Caco-2 (cell line): Measurements from ENCODE around the gene PDLIM1. TPM values are rescaled to one million over a fixed set of nuclear protein-coding genes. Genes with fewer than 3 reads are reported as not detected.

Source experiments
- BruUV-seq: library from RNA; stranded (reverse); fragments of 400-500 nt; replicated peaks from 2 replicates; lab custom pipeline; 2021; lab: Mats Ljungman, UMichigan
- CTCF ChIA-PET: fragments of 300-600 bp; sonication (Branson Sonifier 250); formaldehyde crosslinking; loops from one replicate; lab custom pipeline; 2022; ENCODE audit warnings: antibody characterized with exemption; lab: Charles Lee
- POLR2A ChIA-PET: fragments of 300-600 bp; sonication (Branson Sonifier 250); formaldehyde crosslinking; loops from one replicate; lab custom pipeline; 2022; ENCODE audit warnings: antibody characterized with exemption; lab: Charles Lee
- DNase-seq, 2 experiments: peaks; one replicate each; pipeline versions ENCODE4 v3.0.0 to v3.0.0-alpha.2; 2020 to 2022
- H3K27me3 ChIP-seq: replicated peaks from 2 replicates; pipeline ENCODE4 v1.6.0; 2011; ENCODE audit warnings: low read length; ENCODE audit not compliant: control insufficient read depth, insufficient read depth
- H3K36me3 ChIP-seq: 2 replicates; pipeline ENCODE4 v1.5.1; 2011; ENCODE audit warnings: low read length; ENCODE audit not compliant: control insufficient read depth, insufficient read depth
- H3K4me1 ChIP-seq: fragments of 250-450 bp; sonication (Bioruptor Pico); 2 replicates; pipeline ENCODE4 v1.5.1; 2020; ENCODE audit warnings: mild to moderate bottlenecking
- H3K4me3 ChIP-seq: 2 replicates; pipeline ENCODE4 v1.5.1; 2011; ENCODE audit warnings: low read depth, mild to moderate bottlenecking, control low read depth, low read length
- H3K9me3 ChIP-seq: fragments of 250-450 bp; sonication (Bioruptor Pico); 2 replicates; pipeline ENCODE4 v1.5.1; 2020; ENCODE audit warnings: mild to moderate bottlenecking, moderate library complexity
- H3K27ac Mint-ChIP-seq: one replicate; pipeline ENCODE4 v1.8.0; 2022; ENCODE audit warnings: mixed read lengths; ENCODE audit not compliant: unreplicated experiment
- H3K27me3 Mint-ChIP-seq: one replicate; pipeline ENCODE4 v1.8.0; 2022; ENCODE audit warnings: mixed read lengths; ENCODE audit not compliant: insufficient read depth, unreplicated experiment
- H3K36me3 Mint-ChIP-seq: one replicate; pipeline ENCODE4 v1.8.0; 2022; ENCODE audit warnings: mild to moderate bottlenecking, mixed read lengths; ENCODE audit not compliant: insufficient read depth, unreplicated experiment
- H3K4me1 Mint-ChIP-seq: one replicate; pipeline ENCODE4 v1.8.0; 2022; ENCODE audit warnings: low read depth, mixed read lengths; ENCODE audit not compliant: unreplicated experiment
- H3K4me3 Mint-ChIP-seq: one replicate; pipeline ENCODE4 v1.8.0; 2022; ENCODE audit warnings: mild to moderate bottlenecking, moderate library complexity, mixed read lengths; ENCODE audit not compliant: unreplicated experiment
- H3K9me3 Mint-ChIP-seq: one replicate; pipeline ENCODE4 v1.8.0; 2022; ENCODE audit warnings: mixed read lengths; ENCODE audit not compliant: unreplicated experiment
- intact Hi-C: fragments of 100-400 bp; cut with micrococcal nuclease; formaldehyde crosslinking; loops from one replicate; pipeline ENCODE4 v1.10.0; 2022; ENCODE audit not compliant: unreplicated experiment
- total RNA-seq: library from RNA; stranded (reverse); gene quantifications from 2 replicates; pipeline ENCODE4 v1.2.3, GENCODE V29; 2022
- TF ChIP-seq, protein P1 (sequence below), 2 experiments: fragments of 200-600 bp in 1 of 2; IDR thresholded peaks; 1 replicate in 1 of 2; 2 replicates in 1 of 2; pipeline versions ENCODE4 v1.5.1 to v1.8.0; 2011 to 2022; ENCODE audit warnings: antibody characterized with exemption in 1 of 2, control low read depth in 1 of 2, inconsistent platforms in 1 of 2, low read depth in 1 of 2, low read length in 1 of 2, mild to moderate bottlenecking in 1 of 2, moderate library complexity in 1 of 2; ENCODE audit not compliant: insufficient read depth in 1 of 2, severe bottlenecking in 1 of 2, unreplicated experiment in 1 of 2

PDLIM1 gene
- total RNA-seq, 1 experiment from 2014 or later = 506 TPM

DNA sequence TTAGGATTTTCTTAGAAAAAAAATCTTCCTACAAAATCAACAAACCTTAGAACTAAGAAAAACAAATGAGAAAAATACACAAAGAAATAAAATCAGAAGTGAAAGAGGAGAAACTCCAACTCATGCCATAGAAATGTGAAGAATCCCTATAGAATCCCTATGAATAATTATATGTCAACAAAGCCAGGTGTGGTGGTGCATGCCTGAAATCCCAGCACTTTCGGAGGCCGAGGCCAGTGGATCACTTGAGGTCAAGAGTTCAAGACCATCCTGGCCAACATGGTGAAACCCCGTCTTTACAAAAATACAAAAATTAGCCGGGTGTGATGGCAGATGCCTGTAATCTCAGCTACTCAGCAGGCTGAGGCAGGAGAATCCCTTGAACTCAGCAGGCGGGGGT is 69.7 kb downstream of the PDLIM1 start:
- no TSS peak for BruUV-seq
- POLR2A ChIA-PET = no interaction called here
- peaks cover 28% of the 10 kb centered on the region for H3K4me1 ChIP-seq
- peak; percentile 65 to 76 for DNase-seq
- H3K36me3 Mint-ChIP-seq = peaks cover 31% of the 10 kb centered on the region
- peak overlapping the region; percentile 76 for H3K27ac Mint-ChIP-seq
- no peaks in the 10 kb centered on the region for H3K9me3 ChIP-seq
- no peak overlapping the region for H3K4me3 Mint-ChIP-seq
- H3K4me3 ChIP-seq = no peak overlapping the region
- CTCF ChIA-PET = no interaction called here
- no peaks in the 10 kb centered on the region for H3K4me1 Mint-ChIP-seq
- TF ChIP-seq, protein P1, sequence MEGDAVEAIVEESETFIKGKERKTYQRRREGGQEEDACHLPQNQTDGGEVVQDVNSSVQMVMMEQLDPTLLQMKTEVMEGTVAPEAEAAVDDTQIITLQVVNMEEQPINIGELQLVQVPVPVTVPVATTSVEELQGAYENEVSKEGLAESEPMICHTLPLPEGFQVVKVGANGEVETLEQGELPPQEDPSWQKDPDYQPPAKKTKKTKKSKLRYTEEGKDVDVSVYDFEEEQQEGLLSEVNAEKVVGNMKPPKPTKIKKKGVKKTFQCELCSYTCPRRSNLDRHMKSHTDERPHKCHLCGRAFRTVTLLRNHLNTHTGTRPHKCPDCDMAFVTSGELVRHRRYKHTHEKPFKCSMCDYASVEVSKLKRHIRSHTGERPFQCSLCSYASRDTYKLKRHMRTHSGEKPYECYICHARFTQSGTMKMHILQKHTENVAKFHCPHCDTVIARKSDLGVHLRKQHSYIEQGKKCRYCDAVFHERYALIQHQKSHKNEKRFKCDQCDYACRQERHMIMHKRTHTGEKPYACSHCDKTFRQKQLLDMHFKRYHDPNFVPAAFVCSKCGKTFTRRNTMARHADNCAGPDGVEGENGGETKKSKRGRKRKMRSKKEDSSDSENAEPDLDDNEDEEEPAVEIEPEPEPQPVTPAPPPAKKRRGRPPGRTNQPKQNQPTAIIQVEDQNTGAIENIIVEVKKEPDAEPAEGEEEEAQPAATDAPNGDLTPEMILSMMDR (IDR thresholded peaks at IDR 0.05; ENCODE audit: insufficient read depth in 1 of 2, low read depth in 1 of 2, low read length in 1 of 2, severe bottlenecking in 1 of 2, unreplicated experiment in 1 of 2) = no peak
- no peaks in the 10 kb centered on the region for H3K27me3 Mint-ChIP-seq
- peaks cover 10% of the 10 kb centered on the region for H3K9me3 Mint-ChIP-seq
- no peaks in the 10 kb centered on the region for H3K36me3 ChIP-seq
- intact Hi-C loops = loop anchor here (5.0 kb wide), 1 partner anchor 39 kb away; no protein-coding TSS in a partner anchor
- H3K27me3 ChIP-seq = no peaks in the 10 kb centered on the region

DNA sequence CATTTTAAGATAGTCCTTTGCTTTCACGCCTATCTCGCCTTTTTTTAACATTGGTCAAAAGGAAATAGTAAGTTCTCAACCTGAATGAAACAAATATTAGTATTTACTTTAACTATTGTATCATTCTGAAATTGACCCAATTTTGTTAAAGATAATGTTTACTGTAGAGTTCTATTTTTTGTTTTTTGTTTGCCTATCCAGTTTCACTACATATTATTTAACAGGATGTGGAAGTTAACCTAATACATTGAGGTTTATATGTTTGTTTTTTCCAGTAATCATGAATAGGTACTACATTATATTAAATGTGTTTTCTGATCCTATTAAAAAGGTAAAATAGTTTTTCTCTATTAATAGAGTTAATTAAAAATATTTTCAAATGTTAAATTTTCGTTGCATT is 70.3 kb downstream of the PDLIM1 start:
- BruUV-seq = no TSS peak

DNA sequence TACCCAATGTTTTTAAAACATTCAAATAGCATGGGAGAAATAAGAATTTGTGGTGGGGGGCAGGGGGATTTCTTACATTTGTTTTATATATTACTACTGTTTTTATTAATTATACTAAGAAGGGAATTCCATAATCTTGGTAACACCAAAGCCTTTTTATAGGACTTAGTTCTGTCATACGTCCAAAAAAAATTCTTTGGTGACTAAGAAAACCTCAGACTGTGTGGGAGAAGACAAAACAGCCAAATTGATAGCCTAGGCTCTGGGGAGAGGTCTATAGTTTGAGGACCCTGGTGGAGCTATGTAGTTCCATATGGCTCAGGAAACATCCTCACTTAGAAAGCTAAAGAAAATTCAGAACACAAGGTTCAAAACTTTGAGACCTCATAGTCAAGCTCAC is 73.3 kb downstream of the PDLIM1 start:
- Mint-ChIP-seq H3K27ac (no peak overlapping the region), H3K27me3 (no peaks in the 10 kb centered on the region), H3K4me1 (peaks cover 10% of the 10 kb centered on the region), H3K36me3 (peaks cover 23% of the 10 kb centered on the region), H3K9me3 (no peaks in the 10 kb centered on the region), H3K4me3 (no peak overlapping the region)
- intact Hi-C loops = no loop called here
- DNase-seq = no peak
- no peak overlapping the region for H3K4me3 ChIP-seq
- H3K9me3 ChIP-seq = no peaks in the 10 kb centered on the region
- POLR2A ChIA-PET = no interaction called here
- H3K27me3 ChIP-seq = no peaks in the 10 kb centered on the region
- no TSS peak for BruUV-seq
- H3K4me1 ChIP-seq = peaks cover 20% of the 10 kb centered on the region
- TF ChIP-seq, protein P1 (IDR thresholded peaks at IDR 0.05; ENCODE audit: insufficient read depth in 1 of 2, low read depth in 1 of 2, low read length in 1 of 2, severe bottlenecking in 1 of 2, unreplicated experiment in 1 of 2) = no peak
- no peaks in the 10 kb centered on the region for H3K36me3 ChIP-seq
- CTCF ChIA-PET = no interaction called here

More for the DNA sequence above, 70.3 kb downstream of the PDLIM1 start:
- TF ChIP-seq, protein P1 (IDR thresholded peaks at IDR 0.05; ENCODE audit: insufficient read depth in 1 of 2, low read depth in 1 of 2, low read length in 1 of 2, severe bottlenecking in 1 of 2, unreplicated experiment in 1 of 2) = no peak
- Mint-ChIP-seq H3K36me3 (peaks cover 25% of the 10 kb centered on the region), H3K4me3 (no peak overlapping the region), H3K27ac (no peak overlapping the region), H3K4me1 (peaks cover under 1% of the 10 kb centered on the region), H3K9me3 (peaks cover 10% of the 10 kb centered on the region), H3K27me3 (no peaks in the 10 kb centered on the region)
- ChIA-PET CTCF (no interaction called here), POLR2A (no interaction called here)
- no peak for DNase-seq
- no peak overlapping the region for H3K4me3 ChIP-seq
- peaks cover 28% of the 10 kb centered on the region for H3K4me1 ChIP-seq
- H3K36me3 ChIP-seq = no peaks in the 10 kb centered on the region
- no peaks in the 10 kb centered on the region for H3K27me3 ChIP-seq
- intact Hi-C loops = loop anchor here (5.0 kb wide), 1 partner anchor 38 kb away; no protein-coding TSS in a partner anchor
- H3K9me3 ChIP-seq = no peaks in the 10 kb centered on the region
